ENCODE results near the gene MEGF11.

MEGF11 gene

DNA sequence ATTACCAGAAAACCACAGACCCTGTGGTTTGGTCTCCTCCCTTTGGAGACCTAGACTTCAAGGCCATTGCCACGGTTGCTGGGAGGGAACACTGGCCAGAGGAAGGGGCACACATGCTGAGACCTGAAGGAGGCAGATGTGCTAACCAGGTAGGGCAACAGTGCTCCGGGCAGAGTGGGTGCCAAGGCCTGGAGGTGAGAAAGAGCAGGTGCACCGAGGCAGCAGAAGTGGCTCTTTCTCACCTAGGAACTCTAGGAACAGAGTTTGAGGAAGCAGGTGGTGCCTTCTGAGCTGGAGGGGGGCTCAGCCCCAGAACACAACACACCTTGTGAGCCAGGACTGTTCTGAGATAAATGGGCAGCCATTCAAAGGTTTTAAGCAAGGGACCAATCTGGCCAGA, 106.1 kb downstream of the MEGF11 start:
- TF ChIP-seq, protein P1, sequence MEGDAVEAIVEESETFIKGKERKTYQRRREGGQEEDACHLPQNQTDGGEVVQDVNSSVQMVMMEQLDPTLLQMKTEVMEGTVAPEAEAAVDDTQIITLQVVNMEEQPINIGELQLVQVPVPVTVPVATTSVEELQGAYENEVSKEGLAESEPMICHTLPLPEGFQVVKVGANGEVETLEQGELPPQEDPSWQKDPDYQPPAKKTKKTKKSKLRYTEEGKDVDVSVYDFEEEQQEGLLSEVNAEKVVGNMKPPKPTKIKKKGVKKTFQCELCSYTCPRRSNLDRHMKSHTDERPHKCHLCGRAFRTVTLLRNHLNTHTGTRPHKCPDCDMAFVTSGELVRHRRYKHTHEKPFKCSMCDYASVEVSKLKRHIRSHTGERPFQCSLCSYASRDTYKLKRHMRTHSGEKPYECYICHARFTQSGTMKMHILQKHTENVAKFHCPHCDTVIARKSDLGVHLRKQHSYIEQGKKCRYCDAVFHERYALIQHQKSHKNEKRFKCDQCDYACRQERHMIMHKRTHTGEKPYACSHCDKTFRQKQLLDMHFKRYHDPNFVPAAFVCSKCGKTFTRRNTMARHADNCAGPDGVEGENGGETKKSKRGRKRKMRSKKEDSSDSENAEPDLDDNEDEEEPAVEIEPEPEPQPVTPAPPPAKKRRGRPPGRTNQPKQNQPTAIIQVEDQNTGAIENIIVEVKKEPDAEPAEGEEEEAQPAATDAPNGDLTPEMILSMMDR (conservative IDR thresholded peaks at IDR 0.05; ENCODE audit: low read depth, low read length) = no peak
- no peak for DNase-seq (ENCODE audit: low read depth)
- H3K4me3 ChIP-seq (ENCODE audit: low read depth, low read length) = no peak overlapping the region

DNA sequence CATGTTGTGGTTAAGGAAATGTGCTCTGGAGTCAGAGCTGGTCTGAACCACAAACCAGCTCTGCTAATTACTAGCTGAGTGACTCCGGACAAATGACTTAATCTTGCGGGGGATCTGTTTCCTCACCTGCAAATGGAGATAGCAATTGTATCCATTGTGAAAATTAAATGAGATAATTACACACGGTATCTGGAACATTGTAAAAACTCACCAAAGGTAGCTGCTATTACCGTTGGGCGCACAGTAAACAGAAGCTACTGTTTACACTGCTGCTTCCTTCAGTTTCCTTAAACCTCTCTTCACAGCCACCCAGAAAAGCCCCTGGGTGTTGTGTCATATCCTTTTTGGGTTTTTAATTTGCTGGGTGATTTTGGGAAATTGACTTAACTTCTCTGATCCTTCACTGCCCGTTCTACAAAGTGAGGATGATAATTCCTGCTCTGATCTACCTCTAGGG, 107.8 kb downstream of the MEGF11 start:
- DNase-seq (ENCODE audit: low read depth) = no peak
- TF ChIP-seq, protein P1 (conservative IDR thresholded peaks at IDR 0.05; ENCODE audit: low read depth, low read length) = no peak
- no peak overlapping the region for H3K4me3 ChIP-seq (ENCODE audit: low read depth, low read length)

DNA sequence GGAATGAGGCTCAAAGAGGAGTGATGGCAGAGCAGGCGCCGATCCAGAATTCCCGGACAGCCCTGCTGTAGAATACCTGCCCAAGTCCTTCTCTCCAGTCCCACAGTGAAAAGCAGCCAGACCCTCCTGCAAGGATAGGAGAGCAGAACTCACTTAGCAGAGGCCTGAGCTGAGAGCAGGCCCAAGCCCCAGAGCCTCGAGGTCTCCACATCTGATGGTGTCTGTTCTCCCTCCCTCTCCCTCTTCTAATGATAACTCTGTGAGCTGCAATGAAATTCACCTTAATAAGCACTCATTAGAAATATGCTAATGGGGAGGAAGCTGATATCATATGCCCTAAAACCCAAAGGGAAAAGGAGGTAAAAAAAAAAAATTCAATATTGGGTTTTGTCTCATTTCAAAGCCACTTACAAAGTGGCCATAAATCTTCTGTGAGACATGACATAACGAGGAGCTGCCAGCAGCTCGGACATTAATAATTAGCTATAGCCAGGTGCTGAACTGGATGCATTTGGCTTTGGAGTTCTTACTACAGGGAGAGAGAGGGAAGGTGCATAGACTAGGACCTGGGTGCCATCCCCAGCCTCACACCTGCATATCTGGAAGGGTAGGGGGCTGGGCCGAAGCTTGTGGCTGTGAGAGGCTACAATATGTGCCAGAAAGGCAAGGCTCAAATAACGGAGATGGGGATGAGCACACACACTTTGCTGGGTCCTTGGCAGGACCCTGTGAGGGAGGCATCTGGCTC, 108.4 kb downstream of the MEGF11 start:
- no peak overlapping the region for H3K4me3 ChIP-seq (ENCODE audit: low read depth, low read length)
- no peak for DNase-seq (ENCODE audit: low read depth)
- TF ChIP-seq, protein P1 (conservative IDR thresholded peaks at IDR 0.05; ENCODE audit: low read depth, low read length) = no peak

DNA sequence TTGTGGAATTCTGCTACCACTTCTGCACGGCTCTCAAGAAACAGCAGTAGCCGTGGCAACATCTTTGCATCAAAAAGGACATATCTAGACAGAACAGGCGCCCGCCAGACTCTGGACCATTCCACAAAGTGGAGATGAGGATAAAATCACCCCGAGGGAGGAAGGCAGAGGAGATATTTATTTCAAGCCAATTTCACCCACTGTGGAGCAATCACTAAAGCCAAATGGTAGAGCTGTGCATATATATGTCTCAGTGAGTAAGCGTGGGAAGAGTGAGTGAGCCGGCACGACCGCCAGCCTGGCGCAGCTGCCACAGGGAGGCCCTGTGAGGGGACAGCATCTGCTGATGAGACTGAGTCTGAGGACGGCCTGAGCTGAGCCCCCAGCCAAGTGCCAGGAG, 111.3 kb downstream of the MEGF11 start:
- TF ChIP-seq, protein P1 (conservative IDR thresholded peaks at IDR 0.05; ENCODE audit: low read depth, low read length) = no peak
- no peak for DNase-seq (ENCODE audit: low read depth)
- no peak overlapping the region for H3K4me3 ChIP-seq (ENCODE audit: low read depth, low read length)

DNA sequence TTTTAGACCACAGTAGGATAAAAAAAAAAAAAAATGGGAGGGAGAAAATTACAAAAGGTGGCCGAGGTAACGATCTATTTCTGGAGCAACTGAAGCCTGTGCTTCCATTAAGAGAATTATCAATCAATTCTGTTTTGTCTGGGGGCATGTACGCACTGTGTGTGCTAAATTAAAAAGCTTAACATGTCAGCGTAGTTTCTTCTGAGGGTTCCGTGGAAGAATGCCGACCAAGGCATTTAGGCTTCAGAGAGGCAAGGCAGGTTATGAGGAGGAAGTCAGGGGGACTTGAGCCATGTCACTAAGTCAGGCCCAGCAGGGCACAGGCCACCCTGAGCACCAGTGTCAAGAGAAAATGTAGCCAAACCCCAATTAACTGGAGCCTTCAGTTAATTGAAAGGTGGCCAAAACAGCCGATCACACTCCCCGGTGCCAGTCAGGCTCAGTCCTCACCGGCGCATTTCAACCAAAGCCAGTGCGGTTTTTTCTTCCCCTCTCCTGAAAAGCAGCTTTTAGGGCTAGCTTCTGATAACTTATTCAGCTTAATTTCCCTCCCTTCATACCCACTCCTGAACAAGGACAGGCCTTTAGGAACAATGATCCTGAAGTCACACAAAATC, 113.9 kb downstream of the MEGF11 start:
- DNase-seq (ENCODE audit: low read depth) = no peak
- TF ChIP-seq, protein P1 (conservative IDR thresholded peaks at IDR 0.05; ENCODE audit: low read depth, low read length) = no peak
- H3K4me3 ChIP-seq (ENCODE audit: low read depth, low read length) = no peak overlapping the region

DNA sequence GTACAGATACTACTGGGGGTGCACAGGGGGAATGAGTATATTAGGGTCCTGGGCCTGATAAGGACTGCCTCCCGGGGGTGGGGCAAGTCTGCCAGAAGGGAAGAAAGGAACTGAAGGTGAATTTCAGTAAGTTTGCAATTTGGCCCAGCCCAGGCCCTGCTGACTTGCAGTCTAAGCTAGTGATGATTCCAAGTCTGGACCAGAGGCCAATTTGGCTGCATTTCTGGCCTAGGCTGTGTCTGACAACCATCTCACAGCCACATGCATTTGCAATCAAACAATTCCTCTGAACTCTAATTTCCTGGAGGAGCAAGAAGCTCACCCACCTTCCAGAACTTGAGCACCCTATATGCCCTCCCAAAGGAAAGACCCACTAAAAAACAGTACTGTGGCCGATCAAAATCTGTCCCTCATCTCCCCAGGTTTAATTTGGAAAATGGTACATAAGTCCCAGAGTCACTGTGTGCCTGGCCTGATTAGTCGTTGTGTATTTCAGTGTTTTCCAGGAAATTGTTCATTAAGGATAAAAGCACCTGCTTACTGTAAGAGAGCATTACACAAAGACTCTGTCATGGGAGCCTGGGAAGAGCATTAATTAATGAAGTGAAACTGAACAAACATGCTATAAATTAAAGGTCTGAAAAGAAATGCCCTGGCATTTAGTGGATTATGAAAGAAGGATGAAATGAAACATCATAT, 114.5 kb downstream of the MEGF11 start:
- H3K4me3 ChIP-seq (ENCODE audit: low read depth, low read length) = no peak overlapping the region
- no peak for DNase-seq (ENCODE audit: low read depth)
- TF ChIP-seq, protein P1 (conservative IDR thresholded peaks at IDR 0.05; ENCODE audit: low read depth, low read length) = no peak

All from choroid plexus epithelial cell (primary cell).